ENCODE measurements around the gene PWWP2B.

PWWP2B gene

GRCh38 chr10:132425029-132425756, 28.2 kb downstream of the PWWP2B start:
- no peak for DNase-seq (ENCODE audit: low read depth in 2 of 2)
- TF ChIP-seq, protein P1, sequence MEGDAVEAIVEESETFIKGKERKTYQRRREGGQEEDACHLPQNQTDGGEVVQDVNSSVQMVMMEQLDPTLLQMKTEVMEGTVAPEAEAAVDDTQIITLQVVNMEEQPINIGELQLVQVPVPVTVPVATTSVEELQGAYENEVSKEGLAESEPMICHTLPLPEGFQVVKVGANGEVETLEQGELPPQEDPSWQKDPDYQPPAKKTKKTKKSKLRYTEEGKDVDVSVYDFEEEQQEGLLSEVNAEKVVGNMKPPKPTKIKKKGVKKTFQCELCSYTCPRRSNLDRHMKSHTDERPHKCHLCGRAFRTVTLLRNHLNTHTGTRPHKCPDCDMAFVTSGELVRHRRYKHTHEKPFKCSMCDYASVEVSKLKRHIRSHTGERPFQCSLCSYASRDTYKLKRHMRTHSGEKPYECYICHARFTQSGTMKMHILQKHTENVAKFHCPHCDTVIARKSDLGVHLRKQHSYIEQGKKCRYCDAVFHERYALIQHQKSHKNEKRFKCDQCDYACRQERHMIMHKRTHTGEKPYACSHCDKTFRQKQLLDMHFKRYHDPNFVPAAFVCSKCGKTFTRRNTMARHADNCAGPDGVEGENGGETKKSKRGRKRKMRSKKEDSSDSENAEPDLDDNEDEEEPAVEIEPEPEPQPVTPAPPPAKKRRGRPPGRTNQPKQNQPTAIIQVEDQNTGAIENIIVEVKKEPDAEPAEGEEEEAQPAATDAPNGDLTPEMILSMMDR (IDR thresholded peaks at IDR 0.05; ENCODE audit: low read depth, low read length) = no peak
- no peak overlapping the region for H3K4me3 ChIP-seq (replicated peaks in 1 of 2; ENCODE audit: low read depth in 2 of 2, low read length in 2 of 2)

DNA sequence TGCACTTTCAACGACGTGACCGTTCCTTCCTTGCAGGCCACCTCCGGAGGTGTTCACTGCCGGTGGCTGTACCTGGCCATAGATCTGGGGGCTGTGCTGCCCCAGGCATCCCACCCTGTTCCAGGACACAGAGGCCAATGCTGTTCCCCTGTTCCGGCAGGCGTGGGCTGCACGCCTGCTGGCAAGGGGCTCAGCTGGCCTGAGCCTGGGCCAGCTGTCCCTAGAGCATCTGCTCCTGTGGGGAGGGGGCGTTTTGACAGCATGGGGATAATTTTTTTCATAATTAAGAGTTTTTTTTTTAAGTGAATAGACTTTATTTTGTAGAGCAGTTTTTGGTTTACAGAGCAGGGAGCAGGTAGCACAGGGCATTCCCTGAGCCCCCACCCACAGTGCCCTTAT, 28.8 kb downstream of the PWWP2B start:
- TF ChIP-seq, protein P1 (IDR thresholded peaks at IDR 0.05; ENCODE audit: low read depth, low read length) = no peak
- no peak overlapping the region for H3K4me3 ChIP-seq (replicated peaks in 1 of 2; ENCODE audit: low read depth in 2 of 2, low read length in 2 of 2)
- no peak for DNase-seq (ENCODE audit: low read depth in 2 of 2)

DNA sequence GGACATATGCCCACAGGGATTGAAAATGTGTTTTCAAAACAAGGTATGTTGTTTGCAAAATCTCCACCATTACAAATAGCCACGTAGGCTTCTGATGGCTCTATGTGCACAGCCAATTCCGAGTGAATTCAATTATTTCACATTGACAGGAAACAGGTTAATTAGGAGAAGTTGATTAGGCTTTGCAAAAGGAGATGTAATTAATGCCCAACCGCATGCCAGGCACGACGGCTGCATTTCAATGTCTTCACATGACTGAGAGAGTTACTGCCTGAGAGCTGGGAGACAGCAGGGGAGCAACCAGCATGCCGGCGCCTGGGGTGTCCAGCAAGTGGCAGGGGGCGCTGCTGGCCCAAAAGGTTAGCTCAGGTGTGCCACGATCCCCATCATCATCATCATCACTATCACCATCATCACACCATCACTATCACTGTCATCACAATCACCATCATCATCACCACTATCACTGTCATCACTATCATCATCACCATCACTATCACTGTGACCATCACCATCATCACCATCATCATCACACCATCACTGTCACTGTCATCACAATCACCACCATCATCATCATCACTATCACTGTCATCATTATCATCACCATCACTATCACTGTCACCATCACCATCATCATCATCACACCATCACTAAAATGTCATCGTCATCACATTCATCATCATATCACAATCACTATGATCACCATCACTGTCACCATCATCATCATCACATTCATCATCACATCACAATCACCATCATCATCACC, 30.2 kb downstream of the PWWP2B start:
- no peak overlapping the region for H3K4me3 ChIP-seq (replicated peaks in 1 of 2; ENCODE audit: low read depth in 2 of 2, low read length in 2 of 2)
- DNase-seq (ENCODE audit: low read depth in 2 of 2) = no peak
- TF ChIP-seq, protein P1 (IDR thresholded peaks at IDR 0.05; ENCODE audit: low read depth, low read length) = no peak

GRCh38 chr10:132427939-132428367, 31.0 kb downstream of the PWWP2B start:
- no peak overlapping the region for H3K4me3 ChIP-seq (replicated peaks in 1 of 2; ENCODE audit: low read depth in 2 of 2, low read length in 2 of 2)
- no peak for DNase-seq (ENCODE audit: low read depth in 2 of 2)
- TF ChIP-seq, protein P1 (IDR thresholded peaks at IDR 0.05; ENCODE audit: low read depth, low read length) = no peak

GRCh38 chr10:132428486-132428995, 31.5 kb downstream of the PWWP2B start:
- no peak for DNase-seq (ENCODE audit: low read depth in 2 of 2)
- no peak overlapping the region for H3K4me3 ChIP-seq (replicated peaks in 1 of 2; ENCODE audit: low read depth in 2 of 2, low read length in 2 of 2)
- TF ChIP-seq, protein P1 (IDR thresholded peaks at IDR 0.05; ENCODE audit: low read depth, low read length) = no peak

DNA sequence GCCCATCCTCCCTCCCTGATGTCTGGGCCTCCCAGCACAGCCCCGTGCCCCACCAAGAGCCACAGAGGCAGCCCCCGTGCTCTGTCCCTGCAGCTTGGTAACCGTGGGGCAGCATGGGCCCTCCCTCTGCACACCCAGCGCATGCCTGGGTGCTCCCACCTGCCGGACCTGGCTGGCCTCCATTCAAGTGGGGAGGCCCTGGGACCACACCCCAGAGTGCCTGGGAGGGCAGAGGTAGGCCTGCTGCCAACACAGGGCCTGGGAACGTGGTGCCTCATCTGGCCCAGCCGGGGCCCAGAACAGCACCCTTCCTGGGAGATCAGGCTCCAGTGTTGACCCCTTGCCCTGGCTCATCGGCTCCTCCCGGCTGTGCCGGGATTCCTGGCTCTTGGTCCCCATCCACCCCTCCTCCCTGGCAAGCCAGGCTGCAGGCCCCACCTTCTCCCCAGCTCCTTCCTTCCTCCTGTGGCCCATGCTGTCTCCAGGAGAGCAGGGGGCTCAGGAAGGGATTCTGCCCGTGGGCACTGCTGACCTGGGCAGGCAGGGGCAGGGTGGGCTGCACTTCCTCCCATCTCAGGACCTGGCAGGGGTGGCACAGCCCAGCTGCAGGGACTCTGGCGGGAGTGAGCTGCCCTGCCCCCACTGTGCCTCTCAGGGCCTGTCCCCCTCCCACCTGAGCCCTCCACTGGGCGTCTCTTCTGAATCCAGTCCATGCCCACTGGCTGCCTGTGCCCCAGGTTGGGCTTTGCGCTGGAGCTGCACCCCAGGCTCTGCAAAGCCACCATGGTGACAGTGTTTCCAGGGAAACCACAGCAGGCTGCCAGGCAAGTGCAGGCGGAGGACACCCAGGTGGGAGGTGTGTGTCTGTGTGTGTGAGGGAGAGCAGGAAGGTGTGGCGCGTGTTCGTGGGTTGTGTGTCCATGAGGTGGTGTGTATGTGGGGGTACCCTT, 32.6 kb downstream of the PWWP2B start:
- no peak overlapping the region for H3K4me3 ChIP-seq (replicated peaks in 1 of 2; ENCODE audit: low read depth in 2 of 2, low read length in 2 of 2)
- TF ChIP-seq, protein P1 (IDR thresholded peaks at IDR 0.05; ENCODE audit: low read depth, low read length) = no peak
- no peak for DNase-seq (ENCODE audit: low read depth in 2 of 2)

Measured in cardiac fibroblast (primary cell).